HG03469 (cell line): ENCODE data around the gene ARFIP2.

ENCODE experiments used
- ATAC-seq: cut with Tn5 transposase; IDR thresholded peaks from one replicate; pipeline ENCODE4 v1.9.1; 2021; ENCODE audit warnings: mild to moderate bottlenecking, moderate library complexity, moderate number of reproducible peaks; ENCODE audit not compliant: unreplicated experiment

ARFIP2 gene

GRCh38 chr11:6443269-6444003 is 37.7 kb downstream of the ARFIP2 start:
- peak; percentile 53 for ATAC-seq

- ATAC-seq: no peak
Observed at GRCh38 chr11:6442441-6442840, 38.7 kb downstream of the ARFIP2 start.

DNA sequence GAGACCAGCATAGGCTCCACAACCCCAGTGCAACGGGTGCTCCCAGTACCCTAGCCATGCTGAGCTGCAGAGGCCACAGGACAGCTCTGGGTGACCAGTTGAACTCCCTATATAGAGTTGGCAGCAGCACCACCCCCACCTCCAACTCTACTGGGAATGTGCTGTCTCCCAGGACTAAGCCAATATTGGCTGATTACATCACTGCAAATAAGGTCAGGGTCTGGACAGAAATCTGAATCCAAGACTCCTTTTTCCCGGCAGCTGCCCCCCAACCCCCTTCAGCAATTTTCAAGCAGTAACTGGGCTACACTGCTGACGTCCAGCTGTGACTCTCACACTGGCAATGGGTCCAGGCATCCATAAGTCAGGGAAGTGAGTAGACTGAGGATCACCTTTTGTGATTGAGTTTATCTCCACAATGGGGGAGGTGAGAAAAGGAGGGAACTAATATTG is 40.2 kb downstream of the ARFIP2 start, which contains the start of gene HPX:
Gene HPX (minus strand): TSS at position 82 of the 453 bp plus-strand sequence. CDS start 24 bp downstream, at position 58.
- no peak for ATAC-seq

DNA sequence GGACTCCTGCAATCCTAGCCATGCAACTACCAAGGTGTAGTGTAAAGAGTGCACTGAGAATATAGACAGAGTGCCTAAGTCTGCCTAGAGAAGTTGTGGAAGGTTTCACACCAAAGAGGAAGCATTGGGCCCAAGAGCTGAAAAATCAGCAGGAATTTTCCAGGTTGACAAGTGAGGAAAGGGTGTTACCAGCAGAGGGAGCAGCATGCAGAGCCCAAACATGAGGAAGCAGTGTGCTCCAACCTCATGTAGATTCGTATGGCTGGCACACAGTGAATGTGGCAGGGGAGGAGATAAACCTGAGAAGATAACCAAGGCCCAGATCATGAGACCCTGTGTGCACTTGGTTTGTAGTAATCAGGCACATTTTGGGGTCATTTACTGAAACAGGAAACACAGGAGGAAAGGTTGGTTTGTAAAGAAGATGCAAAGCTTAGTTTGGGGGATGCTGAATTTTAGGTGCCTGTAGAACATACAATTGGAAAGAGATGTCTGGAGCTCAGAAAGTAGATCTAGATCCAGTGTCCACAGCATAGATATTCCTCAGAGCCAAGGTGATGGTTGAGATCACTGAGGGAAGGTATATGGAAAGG is 42.1 kb downstream of the ARFIP2 start:
- ATAC-seq: no peak

DNA sequence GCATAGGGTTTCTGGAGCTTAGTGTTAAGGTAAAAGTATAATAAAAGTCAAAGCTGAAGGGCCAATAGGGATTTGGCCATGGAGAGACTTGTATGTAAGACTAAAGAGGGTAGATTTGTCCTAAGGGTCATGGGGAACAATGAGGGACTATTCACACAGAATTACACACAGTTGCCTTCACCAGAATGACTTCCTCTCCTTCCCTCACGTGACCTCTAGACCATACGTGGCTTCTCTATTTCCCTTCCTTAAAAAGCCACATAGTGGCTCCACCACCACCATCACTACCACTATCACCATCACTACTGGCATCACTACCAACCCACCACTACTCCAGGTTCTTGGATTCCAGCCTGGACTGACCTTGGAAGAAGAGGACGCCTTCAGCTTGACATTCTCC is 43.1 kb downstream of the ARFIP2 start:
- no peak for ATAC-seq

DNA sequence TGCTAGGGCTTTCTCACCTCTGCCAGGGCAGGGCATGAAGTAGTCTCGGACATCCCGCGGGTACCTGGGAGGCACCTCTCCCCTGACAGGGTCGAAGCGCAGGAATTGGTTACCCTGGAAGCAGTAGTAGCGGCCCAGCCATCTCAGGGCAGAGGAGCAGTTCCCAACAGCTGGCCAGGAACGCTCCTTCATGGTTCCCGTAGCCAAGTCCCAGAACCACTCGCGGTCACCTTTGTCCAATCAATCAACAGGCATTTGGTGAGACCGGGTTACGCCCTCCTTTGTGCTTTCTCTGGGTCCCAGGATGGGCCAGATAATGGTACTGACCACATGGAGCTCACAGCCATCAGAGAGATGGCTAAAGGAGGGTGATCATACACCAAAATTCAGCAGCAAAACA is 43.7 kb downstream of the ARFIP2 start:
- ATAC-seq: no peak

- ATAC-seq: no peak
Observed at GRCh38 chr11:6433998-6434660, 47.0 kb downstream of the ARFIP2 start.

GRCh38 chr11:6431861-6432260 is 49.3 kb downstream of the ARFIP2 start:
- no peak for ATAC-seq

- no peak for ATAC-seq
Observed at GRCh38 chr11:6427516-6427915, 53.6 kb downstream of the ARFIP2 start.
